Brain pericyte (primary cell): ENCODE measurements around the gene IQCK.

ENCODE experiments used
- DNase-seq: peaks from one replicate; pipeline ENCODE4 v3.0.0-alpha.2; 2012; ENCODE audit warnings: low read depth, low spot score

The IQCK gene

DNA sequence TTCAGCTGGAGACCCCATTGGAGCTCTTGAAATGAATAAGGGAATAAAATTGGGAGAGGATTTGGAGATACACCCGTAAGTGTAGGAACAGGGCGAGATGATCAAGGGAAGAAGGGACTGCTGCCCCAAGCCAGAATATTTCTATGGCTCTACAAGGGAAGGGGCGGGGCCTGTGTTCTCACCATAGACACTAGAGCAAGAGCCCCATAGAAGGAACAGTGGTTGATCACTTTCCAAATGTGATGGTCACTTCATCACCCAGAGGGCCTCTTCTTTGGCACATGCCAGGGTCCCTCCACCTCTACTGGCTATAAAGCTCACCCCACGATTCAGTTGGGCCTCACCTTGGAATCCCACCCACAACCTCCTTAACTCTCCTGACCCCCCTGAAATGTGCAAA, 141.5 kb downstream of the IQCK start:
- no peak for DNase-seq

DNA sequence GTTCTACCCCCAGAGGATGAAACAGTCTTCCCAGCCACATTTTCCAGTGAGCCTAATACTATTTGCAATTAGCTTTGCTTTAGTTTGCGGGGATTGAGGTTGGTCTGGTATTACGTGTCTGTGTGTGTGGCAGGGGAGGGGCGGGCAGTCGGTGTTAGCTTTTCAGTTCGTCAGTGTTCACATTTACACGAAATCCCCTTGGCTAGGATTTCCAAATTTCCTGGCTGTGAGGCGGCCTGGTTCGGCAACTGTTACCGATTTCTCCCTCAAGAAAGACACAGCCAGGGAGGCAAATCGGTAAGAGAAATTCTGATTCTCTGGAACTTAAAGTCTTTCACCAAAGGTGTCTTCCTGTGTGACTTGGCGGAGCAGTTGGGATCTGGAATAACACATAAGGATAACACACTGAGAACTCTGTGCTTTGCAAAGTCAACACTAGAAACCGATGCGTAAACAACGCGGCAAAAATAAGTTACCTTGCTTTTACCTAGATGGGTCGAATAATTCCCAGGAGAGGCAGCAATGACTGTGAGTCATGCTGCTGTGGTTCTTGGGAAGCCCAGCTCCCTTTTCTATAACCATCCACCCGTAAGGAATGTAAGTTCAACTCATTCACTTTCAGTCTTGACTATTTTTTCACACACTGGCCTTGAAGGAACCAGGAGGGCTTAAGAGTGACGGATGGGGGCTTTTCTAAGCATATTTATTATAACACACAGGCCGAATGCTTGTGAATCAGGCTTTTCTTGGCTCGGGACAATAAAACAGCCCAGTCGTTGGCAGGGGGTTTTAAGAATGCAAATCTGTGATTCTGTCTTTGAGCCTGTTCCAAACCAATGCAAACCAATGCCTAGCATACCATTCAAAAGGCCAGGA, 142.3 kb downstream of the IQCK start:
- no peak for DNase-seq

DNA sequence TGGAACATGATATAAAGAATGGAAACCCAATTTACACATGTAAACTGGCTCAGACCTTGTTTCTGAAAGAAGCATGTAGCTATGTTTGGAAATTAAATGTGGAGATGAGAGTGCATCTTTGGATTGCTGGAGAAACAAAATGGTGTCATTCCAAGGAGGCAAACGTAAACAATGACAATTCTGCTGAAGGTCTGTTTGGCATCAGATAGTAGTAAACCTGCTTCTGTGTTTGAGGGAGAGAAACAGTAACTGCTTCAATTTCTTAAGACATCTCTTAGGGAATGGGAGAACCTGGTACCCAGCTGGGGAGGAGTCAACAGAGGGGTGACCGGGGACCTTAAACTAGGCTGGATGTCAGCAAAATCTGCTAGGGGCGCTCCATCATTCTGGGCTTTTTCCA, 143.1 kb downstream of the IQCK start:
- DNase-seq, result no peak

DNA sequence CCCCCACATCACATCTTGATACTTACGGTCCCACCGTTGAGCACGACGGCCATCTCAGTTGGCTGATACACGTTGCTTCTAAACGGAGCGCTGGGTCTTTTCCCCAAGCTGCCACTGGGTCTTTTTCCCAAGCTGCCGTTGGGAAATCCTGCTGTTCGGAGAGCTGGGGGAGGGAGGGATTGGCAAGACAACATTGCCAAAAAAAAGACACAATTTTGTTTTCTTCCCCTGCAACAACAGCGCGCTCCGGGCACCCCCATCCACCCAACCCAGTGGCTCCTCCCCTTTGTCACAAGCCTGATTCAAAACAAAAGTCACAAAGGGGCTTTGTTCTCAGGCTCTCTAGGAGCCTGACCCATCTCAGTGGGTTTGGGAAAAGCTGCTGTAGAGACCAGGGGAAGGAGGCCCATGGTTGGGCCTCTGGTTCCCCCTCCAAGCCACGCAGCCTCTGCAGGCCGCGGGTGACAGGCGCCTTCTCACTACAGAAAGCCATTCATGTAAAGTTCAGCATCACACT, 143.8 kb downstream of the IQCK start:
- no peak for DNase-seq

DNA sequence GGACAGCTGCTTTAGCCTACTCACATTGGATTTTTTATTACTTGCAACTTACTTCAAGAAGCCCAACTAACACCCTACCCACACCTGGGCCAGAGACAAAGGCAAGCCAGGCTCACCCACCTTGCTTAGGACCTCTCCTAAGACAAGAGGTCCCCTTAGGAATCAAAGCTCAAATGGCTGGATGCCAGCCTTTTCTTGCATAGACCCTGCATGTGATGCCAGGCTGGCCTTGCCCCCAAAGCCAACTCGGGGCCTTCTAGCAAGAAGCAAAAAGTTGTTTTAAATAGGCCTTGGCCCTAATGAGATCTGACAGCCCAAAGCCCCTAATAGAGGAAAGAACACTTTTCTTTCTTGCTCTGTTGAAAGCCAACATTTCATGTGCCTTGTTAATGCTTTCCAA, 145.9 kb downstream of the IQCK start:
- DNase-seq, result no peak

DNA sequence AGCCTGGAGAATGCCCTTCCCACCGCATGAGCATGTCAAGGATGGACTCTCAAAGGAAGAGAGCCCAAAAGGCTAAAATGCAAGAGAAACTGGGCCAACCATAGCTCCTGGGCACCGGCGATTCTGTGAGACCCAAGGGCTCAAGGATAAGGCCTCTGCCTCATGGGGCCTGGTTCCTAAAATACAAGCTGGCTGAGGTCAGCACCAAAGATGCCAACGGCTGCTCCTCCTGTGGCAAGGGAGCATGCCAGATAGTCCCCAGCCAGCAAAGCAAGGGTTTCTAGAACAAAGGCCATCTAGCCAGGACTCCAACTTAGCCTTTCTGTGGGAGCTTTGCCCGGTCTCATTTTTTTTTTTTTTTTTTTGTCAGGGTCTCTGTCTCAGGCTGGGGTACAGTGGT, 146.5 kb downstream of the IQCK start:
- no peak for DNase-seq

DNA sequence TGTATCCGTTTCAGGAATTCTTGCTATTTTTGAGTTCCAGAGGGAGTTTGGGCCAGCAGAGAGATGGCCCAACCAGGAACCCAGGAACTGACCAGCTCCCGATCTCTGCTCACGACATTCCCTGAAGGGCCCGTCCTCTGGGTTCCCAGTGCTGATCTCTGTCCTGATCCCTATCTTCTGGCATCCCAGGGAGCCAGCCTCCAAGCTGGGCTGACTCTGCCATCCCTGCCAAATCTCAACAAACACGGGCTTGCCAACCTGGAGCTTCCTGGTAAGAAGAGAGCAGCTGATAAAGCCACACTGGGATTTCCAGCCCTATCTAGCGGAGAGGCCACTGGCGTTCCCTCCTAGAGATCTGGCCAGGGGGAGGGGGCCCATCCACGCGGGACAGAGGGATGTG, 150.3 kb downstream of the IQCK start:
- no peak for DNase-seq

DNA sequence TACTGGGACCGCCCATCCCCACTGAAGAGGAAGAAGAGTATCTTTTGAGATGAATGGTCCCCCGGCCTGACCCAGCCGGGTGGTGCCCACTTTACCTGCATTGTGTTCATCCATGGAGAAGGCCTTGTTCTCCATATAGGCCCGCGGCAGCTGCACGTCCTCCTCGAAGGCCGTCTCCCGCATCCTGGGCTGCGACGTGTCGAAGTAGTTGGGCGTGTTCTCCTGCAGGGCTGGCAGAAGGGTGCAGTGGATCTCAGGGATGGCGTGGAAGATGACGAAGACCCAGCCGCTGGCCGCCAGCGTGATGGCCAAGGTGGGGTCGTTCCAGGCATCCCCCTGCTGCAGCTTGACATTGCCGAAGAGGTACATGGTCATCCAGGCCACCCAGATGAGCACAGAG, 153.7 kb downstream of the IQCK start:
- DNase-seq, result no peak

GRCh38 chr16:19872179-19872863, 154.2 kb downstream of the IQCK start:
- DNase-seq, result no peak

DNA sequence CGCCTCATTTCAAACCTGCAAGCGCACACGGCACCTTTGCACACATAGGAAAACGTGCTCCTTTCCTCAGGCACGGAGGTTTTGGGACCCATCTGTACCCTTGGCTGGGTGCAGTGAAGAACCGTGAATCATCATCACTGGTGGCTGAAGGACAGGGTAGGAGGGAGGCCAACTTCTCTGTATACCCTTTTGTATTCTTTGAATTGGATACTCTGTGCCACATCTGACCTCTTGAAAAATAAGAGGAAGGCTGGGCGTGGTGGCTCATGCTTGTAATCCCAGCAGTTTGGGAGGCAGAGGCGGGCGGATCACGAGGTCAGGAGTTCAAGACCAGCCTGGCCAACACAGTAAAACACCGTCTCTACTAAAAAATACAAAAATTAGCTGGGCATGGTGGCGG, 154.9 kb downstream of the IQCK start:
- DNase-seq, result no peak

DNA sequence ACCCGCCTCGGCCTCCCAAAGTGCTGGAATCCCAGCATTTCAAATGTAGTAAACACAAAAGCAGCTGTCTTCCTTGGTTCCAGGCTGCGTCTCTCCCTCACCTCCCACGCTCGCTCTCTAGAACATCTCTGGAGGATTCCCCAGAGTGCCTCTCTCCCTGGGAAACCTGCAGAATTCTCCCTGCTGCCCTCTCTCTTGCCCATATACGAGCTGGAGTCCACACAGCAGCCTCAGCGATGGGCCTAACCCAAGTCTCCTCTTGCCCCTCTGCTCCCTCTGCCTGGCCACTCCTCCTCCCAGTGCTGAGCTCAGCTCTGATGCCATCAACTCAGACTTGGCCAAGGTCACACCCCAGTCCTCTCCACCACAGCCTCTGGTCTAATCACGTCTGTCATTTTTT, 156.0 kb downstream of the IQCK start:
- no peak for DNase-seq

GRCh38 chr16:19874851-19875546, 156.9 kb downstream of the IQCK start:
- no peak for DNase-seq

DNA sequence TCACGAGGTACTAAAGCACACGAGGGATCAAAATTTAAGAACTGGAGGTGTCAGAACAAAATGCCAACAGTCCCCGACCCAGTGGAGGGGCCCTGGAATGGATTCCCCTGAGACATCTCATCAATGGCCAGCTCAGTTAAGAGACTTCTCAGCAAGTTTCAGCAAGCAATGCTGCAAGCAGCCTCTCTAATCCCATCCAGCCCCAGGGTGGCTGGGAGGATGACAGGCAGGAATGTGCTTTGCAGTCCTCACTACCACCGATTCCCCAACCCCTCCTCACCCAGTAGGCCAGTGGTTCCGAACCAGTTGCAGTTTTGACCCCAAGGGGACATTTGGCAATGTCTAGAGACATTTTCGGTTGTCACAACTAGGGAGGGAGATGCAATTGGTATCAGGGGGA, 157.8 kb downstream of the IQCK start:
- DNase-seq, result no peak

- DNase-seq, result no peak
Measured at GRCh38 chr16:19876501-19877059, 158.5 kb downstream of the IQCK start.

DNA sequence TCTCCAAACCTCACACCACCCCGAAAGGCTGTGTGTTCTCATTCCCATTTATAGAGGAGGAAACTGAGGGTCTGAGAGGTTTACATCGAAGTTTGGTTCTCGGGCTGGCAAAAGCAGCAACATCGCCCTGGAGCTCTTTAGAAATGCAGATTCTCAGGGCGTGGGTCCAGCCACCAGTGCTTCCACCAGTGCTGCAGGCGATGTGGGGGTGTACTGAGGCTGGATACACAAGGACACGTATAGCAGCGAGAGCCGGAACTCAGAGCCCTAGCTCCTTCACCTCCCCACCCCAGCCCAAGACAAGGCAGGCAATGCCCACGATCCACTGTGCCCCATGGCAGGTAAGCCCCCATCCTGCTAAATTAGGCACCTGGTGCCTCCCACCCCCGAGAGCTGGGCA, 160.7 kb downstream of the IQCK start:
- no peak for DNase-seq

DNA sequence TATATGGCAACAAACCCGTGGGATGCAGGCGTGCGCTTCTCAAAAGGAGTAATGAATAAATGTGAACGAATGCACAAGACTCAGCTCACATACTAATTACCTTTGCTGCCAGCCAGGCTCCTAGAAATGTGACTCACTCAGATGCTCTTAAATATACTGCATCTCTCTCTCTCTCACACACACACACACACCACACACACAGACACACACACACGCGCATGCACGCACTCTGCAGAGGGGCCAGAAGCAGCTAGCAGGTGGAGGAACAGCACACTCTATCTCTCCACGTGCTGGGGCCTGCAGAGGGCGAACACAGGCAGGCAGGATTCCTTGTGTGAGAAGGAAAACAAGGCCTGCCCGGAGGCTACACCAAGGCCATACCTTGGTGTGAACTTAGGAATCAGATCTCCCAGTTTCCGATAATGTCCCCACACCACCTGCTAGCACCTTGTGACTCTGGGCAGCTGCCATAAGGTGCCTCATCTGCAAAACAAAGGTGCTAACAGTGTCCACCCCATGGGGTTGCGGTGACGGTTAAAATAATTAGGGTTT, 161.2 kb downstream of the IQCK start:
- DNase-seq, result no peak

DNA sequence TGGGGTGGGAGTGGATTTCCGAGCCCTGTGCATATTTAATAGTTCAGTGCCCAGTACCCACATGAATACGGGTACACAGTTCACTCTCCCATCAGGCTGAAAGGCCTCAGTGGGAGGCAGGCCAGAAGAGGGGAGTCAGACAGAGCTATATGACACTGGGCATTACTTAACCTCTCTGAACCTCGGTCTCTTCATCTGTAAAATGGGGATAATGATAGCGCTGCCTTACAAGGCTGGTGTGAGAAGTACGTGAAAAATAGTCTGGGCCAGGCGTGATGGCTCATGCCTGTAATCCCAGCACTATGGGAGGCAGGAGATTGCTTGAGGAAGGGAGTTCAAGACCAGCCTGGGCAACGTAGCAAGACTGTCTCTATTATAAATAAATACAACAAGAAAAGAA, 163.0 kb downstream of the IQCK start:
- no peak for DNase-seq

DNA sequence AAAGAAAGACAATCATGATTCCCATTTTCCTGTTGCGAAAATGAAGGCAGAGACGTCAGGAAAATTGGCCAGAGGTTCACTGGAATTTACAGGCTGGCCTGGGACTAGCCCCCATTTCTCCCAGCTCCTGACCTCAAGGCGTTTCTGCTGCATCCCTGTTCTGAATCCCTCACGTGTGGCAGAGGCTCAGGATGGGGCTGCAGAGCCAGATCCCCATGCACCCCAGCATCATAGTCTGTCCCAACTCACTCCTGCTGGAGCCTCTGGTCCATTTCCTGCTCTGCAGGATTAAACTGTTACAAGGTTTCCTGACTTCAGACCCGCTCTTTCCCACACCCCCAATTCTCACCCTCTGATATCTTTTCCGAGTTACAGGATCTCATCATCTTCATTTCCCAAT, 163.7 kb downstream of the IQCK start:
- no peak for DNase-seq

DNA sequence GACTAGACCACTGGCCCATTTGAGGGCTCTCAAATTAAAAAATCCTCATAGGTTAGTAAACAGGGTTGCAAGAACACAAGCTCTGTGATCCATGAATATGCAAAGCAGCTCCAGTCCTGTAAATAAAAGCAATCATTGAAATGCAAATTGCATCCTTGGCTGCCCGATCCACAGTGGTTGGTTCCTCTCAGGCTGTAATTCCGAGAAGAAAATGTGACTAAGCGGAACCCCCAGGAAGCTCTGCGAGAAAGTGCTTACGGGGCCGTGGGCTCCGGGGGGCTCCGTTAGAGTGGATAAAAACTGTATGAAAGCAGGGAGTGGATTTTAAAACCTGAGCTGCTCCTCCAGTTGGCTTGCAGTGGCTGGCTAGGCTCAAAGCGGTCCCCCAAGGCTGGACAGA, 164.1 kb downstream of the IQCK start:
- no peak for DNase-seq

DNA sequence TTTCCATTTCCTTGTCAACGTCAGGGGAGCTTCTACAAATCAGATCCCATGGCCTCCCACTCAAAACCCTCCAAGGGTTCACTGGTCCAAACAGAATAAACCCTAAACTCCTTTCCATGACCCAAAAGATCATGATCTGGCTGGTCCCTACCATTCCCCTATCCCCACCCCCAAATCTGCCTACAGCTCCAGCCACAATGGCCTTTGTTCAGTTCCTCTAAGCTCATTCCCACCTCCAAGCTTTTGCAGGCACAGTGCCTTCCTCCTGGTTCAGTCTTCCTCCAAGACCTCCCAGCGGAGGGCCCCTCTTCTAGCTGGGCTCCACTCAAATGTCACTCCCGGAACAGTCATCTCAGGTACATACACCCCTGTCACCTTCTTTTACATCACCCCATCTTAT, 164.6 kb downstream of the IQCK start:
- DNase-seq, result no peak

- no peak for DNase-seq
Measured at GRCh38 chr16:19883296-19883965, 165.4 kb downstream of the IQCK start.
